GM18909 (cell line): Measurements from ENCODE around the gene PARP14.
"Not testable (repeated sequence)": the region's sequence is repeated elsewhere in the genome, so short reads cannot be mapped to it uniquely, and the experiment has no call there.

Experiments used
- ATAC-seq: cut with Tn5 transposase; IDR thresholded peaks from one replicate; pipeline ENCODE4 v1.9.1; 2021; ENCODE audit warnings: mild to moderate bottlenecking; ENCODE audit not compliant: unreplicated experiment, poor library complexity

Gene PARP14, protein sequence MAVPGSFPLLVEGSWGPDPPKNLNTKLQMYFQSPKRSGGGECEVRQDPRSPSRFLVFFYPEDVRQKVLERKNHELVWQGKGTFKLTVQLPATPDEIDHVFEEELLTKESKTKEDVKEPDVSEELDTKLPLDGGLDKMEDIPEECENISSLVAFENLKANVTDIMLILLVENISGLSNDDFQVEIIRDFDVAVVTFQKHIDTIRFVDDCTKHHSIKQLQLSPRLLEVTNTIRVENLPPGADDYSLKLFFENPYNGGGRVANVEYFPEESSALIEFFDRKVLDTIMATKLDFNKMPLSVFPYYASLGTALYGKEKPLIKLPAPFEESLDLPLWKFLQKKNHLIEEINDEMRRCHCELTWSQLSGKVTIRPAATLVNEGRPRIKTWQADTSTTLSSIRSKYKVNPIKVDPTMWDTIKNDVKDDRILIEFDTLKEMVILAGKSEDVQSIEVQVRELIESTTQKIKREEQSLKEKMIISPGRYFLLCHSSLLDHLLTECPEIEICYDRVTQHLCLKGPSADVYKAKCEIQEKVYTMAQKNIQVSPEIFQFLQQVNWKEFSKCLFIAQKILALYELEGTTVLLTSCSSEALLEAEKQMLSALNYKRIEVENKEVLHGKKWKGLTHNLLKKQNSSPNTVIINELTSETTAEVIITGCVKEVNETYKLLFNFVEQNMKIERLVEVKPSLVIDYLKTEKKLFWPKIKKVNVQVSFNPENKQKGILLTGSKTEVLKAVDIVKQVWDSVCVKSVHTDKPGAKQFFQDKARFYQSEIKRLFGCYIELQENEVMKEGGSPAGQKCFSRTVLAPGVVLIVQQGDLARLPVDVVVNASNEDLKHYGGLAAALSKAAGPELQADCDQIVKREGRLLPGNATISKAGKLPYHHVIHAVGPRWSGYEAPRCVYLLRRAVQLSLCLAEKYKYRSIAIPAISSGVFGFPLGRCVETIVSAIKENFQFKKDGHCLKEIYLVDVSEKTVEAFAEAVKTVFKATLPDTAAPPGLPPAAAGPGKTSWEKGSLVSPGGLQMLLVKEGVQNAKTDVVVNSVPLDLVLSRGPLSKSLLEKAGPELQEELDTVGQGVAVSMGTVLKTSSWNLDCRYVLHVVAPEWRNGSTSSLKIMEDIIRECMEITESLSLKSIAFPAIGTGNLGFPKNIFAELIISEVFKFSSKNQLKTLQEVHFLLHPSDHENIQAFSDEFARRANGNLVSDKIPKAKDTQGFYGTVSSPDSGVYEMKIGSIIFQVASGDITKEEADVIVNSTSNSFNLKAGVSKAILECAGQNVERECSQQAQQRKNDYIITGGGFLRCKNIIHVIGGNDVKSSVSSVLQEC (N-terminal part only)

DNA sequence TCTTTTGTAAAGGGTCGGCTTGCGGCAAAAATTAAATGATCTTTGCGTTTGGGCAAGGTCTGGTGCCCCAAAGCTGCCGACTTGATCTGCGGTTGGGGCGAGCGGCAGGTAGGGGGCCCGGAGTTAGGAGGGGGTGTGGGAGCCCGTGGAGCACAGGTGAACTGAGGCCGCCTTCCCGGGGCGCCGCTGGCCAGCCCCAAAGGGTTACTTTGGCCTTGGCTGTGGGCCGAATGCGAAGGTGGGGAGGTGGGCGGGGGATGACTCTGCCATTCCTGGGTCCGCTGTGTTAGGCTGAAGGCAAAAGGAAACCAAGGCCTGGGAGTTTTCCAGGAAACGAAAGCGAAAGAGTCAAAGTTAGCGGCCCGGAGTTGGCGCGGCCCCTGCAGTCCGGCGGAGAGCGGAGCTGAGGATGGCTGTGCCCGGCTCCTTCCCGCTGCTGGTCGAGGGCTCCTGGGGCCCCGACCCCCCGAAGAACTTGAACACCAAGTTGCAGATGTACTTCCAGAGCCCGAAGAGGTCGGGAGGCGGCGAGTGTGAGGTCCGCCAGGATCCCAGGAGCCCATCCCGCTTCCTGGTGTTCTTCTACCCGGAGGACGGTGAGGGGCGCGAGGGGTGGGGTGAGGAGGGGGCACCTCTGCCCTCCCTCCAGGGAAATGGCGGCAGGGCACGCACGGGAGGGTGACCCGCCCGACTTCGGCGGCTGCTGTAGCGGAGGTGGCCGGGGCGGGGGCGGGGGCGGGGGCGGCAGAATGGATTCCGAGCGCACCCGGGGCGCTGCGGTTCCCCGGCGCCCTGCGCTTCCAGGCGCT lies at the start of gene PARP14:
Gene PARP14 (plus strand): TSS at position 365 of the 809 bp plus-strand sequence. CDS start 45 bp downstream, at position 410.
- ATAC-seq = peak; percentile 54

DNA sequence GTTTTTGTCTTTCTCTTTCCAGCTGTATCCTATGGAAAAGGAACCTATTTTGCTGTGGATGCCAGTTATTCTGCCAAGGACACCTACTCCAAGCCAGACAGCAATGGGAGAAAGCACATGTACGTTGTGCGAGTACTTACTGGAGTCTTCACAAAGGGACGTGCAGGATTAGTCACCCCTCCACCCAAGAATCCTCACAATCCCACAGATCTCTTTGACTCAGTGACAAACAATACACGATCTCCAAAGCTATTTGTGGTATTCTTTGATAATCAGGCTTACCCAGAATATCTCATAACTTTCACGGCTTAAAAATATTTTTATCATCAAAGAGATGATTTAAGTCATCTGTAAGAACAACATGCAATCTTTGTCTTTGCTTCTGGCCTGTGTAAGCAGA lies 44.9 kb upstream of the PARP14 start:
- no peak for ATAC-seq

DNA sequence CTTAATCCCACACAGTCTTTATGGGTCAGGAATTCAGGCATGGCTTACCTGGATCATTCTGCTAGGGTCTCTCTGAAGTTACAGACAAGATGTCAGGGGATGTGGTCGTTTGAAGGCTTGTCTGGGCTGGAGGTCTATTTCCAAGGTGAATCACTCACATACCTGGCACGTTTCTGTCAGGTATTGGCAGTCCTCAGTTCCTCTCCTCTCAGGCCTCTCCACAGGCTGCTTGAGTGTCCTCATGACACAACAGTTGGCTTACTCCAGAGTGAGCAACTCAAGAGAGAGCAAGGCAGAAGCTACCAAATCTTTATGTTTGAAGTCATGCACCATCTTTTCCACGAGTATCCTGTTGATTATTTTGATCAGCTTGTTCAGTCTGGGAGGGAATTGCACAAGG lies 43.9 kb upstream of the PARP14 start:
- no peak for ATAC-seq

DNA sequence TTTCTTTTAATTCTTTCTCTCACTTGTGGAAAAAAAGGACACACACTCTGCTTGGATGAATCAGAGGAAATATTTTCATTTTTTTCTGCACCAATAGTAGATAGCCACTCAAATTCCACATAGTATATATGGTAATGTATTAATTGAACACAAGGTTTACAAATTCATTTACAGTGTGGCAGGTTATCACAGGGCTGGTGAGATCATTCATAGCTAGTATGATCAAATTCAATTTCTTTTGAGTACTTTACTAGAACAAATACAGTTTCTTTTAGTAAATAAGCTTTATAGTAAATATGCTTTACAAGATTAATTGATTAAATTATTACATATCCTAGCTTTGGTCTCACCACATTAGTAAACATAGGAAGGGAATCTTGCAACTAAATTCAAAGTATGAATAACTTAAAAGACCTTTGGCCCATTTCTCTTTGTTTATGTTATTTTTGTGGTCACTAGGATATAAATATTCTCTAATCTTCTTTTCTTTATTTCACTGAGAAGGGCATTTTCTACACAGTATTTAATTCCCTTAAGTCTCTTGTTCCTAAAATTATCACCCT lies 40.1 kb upstream of the PARP14 start:
- ATAC-seq = no peak

DNA sequence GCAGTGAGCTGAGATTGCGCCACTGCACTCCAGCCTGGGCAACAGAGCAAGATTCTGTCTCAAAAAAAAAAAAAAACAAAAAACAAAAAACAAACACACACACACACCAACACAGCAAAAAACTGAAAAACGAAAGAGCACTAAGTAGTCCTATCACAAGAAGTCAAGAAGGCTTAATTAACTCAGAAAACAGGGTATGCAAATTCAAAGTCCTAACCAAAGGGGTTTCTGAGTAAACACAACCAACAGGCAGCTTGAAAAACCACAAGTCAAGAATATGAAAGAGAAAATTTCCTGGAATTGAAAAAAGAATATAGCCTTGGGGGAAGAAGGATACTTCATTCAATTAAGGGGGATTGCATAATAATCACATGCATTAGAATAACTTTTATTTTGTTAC lies 37.7 kb upstream of the PARP14 start:
- peak; percentile 81 for ATAC-seq

DNA sequence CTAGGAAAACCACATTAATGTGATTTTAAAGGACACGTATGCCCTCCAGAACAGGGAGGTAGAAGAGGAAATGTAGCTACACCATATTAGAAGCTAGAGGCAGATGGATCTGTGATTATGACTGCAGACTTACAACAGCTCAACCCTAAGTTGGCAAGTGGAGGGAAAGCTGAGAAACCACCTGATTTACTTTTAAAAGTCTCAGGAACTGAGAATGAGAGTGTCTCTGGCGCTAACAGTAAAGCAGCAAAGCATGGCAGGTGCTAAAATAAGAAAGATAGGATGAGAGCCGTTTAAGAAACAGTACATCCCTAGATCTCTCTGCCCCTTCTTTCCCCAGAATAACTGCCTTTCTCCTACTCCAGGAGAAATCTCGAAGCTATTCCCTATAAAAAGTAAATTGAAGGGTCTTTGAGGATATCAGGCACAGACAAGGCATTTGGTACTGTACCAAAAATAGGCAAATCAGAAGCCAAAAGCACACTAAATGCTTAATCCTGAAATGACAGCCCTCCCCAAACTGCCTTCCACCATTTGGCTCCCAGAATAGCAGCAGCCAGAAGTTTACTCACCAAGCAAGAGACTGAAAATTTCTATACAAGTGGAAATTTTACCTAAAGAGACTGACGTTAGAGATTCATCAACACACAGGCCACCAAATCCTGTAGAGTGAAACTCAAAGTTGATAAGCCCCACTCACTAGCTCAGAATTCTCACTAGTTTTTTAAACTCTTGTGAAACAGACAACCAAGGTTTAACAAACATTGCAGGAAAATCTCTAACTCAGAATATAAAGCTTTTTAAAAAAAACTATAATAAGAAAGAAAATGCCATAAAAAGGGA lies 34.3 kb upstream of the PARP14 start:
- ATAC-seq = no peak

DNA sequence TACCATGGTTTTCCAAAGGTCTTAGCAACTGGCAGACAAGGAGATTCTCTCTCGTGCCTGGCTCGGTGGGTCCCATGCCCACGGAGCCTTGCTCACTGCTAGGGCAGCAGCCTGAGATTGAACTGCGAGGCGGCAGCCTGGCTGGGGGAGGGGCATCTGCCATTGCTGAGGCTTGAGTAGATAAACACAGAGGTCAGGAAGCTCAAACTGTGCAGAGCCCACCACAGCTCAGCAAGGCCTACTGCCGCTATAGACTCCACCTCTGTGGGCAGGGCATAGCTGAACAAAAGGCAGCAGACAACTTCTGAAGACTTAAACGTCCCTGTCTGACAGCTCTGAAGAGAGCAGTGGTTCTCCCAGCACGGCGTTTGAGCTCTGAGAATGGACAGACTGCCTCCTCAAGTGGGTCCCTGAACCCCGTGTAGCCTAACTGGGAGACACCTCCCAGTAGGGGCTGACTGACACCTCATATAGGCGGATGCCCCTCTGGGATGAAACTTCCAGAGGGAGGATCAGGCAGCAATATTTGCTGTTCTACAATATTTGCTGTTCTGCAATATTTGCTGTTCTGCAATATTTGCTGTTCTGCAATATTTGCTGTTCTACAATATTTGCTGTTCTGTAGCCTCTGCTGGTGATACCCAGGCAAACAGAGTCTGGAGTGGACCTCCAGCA lies 29.3 kb upstream of the PARP14 start:
- not testable (repeated sequence) for ATAC-seq

DNA sequence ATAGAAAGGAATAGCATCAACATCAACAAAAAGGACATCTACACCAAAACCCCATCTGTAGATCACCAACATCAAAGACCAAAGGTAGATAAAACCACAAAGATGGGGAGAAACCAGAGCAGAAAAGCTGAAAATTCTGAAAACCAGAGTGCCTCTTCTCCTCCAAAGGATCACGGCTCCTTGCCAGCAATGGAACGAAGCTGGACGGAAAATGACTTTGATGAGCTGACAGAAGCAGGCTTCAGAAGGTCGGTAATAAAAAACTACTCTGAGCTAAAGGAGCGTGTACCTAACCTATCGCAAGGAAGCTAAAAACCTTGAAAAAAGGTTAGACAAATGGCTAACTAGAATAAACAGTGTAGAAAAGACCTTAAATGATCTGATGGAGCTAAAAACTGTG lies 28.7 kb upstream of the PARP14 start:
- not testable (repeated sequence) for ATAC-seq

DNA sequence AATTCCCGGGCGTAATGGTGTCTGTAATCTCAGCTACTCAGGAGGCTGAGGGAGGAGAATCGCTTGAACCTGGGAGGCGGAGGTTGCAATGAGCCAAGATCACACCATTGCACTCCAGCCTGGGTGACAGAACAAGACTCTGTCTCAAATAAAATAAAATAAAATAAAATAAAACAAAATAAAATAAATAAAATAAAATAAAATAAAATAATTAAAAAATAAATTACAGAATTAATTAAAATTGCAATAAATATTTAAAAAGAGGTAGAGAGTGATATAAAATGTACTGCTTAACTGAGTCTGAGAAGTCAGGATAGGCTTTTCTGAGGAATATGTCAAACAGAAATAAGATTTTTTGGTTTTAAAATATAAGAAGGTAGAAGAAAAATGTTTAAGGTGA lies 22.3 kb upstream of the PARP14 start:
- not testable (repeated sequence) for ATAC-seq

DNA sequence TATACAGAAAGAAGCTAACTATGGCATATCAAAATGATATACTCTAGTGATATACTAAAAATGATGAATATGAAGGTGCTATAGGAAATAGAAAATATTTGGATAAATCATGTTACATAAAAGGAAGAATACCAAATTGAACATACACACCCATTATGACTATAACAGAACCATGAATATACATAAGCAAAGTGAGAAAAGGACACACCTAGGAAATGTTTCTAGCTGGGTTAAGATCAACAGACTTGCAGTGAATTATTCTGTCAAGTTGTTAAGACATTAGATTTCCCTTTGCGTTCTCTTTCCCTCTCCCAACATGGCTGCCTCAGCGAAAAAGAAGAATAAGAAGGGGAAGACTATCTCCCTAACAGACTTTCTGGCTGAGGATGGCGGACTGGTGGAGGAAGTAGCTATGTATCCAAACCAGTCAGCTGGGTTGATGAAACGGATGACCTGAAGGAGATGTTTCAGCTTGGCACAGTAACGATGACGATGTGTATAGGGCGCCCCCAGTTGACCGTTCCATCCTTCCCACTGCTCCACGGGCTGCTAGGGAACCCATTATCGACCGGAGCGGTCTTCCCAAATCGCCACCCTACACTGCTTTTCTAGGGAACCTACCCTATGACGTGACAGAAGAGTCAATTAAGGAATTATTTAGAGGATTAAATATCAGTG lies 20.2 kb upstream of the PARP14 start:
- ATAC-seq = no peak

DNA sequence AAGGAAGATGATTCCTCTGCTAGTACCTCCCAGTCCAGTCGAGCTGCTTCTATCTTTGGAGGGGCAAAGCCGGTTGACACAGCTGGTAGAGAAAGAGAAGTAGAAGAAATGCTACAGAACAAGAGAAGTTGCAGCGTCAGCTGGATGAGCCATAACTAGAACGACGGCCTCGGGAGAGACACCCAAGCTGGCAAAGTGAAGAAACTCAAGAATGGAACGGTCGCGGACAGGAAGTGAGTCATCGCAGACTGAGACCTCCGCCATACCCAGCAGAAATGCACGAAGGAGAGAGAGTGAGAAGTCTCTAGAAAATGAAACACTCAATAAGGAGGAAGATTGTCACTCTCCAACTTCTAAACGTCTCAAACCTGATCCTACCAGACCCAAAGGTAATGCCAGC lies 19.0 kb upstream of the PARP14 start:
- ATAC-seq = no peak

DNA sequence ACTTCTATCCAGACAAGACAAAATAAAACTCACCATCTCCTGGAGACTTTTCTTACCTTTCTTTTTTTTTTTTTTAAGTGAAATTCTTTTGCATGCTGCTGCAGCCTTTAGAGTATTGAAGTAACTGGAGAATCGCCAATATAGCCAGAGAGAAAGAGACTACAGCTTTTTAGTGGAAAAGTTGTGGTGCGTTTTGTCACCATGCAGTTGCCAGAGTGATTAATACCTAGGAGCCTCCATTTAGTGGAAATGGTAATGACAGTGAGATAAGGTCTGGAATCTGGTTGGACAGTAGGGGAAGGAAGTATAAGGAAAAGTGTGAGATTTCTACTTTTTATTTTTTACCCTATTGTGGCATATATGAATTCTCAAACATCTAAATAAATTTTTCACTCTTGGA lies 18.1 kb upstream of the PARP14 start:
- no peak for ATAC-seq

DNA sequence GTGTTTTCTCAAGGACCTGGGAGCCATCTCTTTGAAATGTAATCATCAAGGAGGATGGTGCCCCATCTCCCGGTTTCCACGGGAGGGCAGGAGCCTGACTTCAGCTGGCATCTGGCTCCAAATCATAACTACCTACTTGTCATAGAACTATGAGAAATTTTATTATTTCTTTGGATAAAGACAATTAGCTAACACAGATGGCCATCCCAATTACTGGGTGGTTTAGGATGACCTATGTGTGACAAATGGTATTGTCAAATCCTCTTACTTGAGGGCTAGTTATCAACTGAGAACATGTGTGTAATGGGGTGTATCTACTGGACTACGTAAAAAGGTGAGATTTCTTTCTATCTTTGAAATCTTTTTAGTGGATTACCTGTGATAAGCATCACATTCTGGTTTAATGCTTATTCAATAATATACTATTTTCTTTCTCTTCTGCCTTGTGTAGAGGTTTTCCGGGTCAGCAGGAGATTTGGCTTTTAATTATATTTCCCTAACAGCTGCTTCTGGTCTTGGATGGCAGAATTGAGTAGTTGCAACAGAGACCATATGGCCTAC lies 15.3 kb upstream of the PARP14 start:
- no peak for ATAC-seq

DNA sequence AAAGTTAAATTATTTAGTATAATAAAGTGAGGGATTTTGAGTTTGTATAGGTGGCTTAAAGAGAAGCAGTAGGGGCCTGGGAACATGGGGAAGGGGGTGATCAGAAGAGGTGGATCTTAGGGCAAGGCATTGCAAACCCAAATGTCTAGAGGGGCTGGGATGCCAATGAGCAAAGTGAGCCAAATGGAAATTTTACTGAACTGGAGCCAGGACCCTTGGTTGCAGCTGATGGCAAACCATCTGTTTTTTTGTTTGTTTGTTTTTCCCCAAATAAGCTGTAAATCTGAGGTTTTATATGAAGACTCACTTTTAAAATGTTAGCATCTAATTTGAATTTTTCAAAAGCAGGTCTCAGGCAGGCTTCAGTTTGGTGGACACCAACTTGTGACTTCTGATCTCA lies 14.8 kb upstream of the PARP14 start:
- ATAC-seq = no peak

DNA sequence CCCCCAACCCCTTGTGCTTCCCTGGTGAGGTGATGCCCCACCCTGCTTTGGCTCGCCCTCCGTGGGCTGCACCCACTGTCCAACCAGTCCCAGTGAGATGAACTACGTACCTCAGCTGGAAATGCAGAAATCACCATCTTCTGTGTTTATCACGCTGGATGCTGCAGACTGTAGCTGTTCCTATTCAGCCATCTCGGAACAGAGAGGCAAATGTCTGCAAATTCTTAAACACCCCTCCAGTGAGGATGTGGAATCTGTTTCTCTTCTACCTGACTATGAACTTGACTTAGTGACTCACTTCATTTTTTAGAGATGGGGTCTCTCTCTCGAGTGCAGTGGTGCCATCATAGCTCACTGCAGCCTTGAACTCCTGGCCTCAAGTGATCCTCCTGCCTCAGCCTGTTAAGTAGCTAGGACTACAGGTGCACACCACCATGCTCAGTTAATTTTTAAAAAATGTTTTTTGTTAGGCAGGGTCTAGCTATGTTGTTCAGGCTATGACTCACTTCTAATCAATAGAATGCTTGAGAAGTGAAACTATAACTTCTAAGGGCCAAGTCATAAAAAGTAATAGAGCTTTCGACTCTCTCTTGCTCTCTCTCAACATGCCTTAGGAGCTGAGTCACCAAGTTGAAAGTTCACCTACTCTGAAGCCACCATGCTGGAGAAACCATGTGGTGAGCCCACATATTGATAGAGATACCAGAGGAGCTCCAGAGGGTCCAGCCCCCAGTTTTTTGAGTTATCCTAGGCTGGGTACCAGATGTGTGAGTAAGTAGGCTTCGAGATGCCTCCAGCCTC lies 11.5 kb upstream of the PARP14 start:
- peak; percentile 97 for ATAC-seq

DNA sequence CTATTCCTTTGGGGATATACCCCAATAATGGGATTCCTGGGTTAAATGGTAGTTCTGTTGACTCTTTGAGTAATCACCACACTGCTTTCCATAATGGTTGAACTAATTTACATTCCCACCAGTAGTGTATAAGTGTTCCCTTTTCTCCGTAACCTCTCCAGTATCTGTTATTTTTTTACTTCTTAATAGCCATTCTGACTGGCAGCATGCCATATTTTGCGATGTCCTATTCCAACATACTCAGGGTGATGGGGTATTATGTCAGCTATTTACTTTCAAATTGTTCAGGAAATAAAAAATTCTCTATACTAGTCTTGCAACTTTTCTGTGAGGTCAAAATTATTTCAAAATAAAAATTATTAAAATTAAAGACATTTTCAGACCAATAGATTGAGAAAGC lies 9.1 kb upstream of the PARP14 start:
- no peak for ATAC-seq
